ENCODE measurements around the gene FAM161B.
"Not testable (repeated sequence)": the region's sequence is repeated elsewhere in the genome, so short reads cannot be mapped to it uniquely, and the experiment has no call there.

The FAM161B gene

DNA sequence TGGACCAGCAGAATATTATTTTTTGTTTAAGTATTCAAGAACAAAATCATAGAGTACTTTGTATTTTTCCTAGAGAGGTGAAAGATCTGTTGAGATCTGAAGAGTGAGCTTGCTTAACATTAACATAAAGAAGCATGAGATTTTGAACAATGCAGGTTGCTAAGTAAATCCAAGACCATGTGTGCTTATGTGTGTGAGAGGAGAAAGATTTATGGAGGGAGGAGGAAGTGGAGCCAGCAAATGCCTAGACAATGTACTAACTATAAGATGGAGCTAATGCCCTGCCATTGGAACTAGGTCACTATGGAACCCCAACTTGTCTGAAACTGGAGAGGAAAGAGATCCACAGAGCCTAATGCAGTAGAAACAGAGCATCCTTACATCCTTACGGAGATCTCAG, 13.3 kb downstream of the FAM161B start:
- no peak overlapping the region for H3K4me3 ChIP-seq (ENCODE audit: low read length)
- no peaks in the 10 kb centered on the region for H3K4me1 ChIP-seq (ENCODE audit: control insufficient read depth, insufficient read depth, low read length)
- H3K9ac ChIP-seq (ENCODE audit: low read length), result no peak overlapping the region
- H3K27me3 ChIP-seq (ENCODE audit: control insufficient read depth, insufficient read depth, low read length), result no peaks in the 10 kb centered on the region
- H3K36me3 ChIP-seq (ENCODE audit: control insufficient read depth, insufficient read depth, low read length), result no peaks in the 10 kb centered on the region
- H3K9me3 ChIP-seq (ENCODE audit: control insufficient read depth, low read length), result no peaks in the 10 kb centered on the region

DNA sequence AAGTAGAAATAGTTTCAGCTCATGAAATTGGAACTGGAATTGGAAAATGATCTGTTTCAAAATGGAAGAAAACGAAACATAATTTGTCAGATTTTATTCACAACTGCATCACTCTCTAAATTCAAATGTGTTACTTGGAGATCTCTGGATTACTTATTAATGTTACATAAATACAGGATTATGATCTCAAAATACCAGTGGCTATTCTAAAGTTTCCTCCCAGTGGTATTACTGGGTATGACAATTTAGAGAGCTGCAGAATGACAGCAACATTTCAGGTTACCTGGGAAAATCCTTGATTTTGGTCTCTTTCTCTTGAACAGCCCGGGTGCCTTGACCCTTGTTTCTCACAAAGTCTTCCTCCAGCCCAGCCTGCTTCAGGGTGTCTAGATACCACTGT, 14.2 kb downstream of the FAM161B start:
- Histone ChIP-seq H3K9ac (ENCODE audit: low read length) (no peak overlapping the region), H3K27me3 (ENCODE audit: control insufficient read depth, insufficient read depth, low read length) (no peaks in the 10 kb centered on the region), H3K9me3 (ENCODE audit: control insufficient read depth, low read length) (no peaks in the 10 kb centered on the region), H3K36me3 (ENCODE audit: control insufficient read depth, insufficient read depth, low read length) (no peaks in the 10 kb centered on the region), H3K4me1 (ENCODE audit: control insufficient read depth, insufficient read depth, low read length) (no peaks in the 10 kb centered on the region), H3K4me3 (ENCODE audit: low read length) (no peak overlapping the region)

- Histone ChIP-seq H3K27me3 (ENCODE audit: control insufficient read depth, insufficient read depth, low read length) (no peaks in the 10 kb centered on the region), H3K4me1 (ENCODE audit: control insufficient read depth, insufficient read depth, low read length) (no peaks in the 10 kb centered on the region), H3K9me3 (ENCODE audit: control insufficient read depth, low read length) (no peaks in the 10 kb centered on the region), H3K36me3 (ENCODE audit: control insufficient read depth, insufficient read depth, low read length) (peaks cover 6% of the 10 kb centered on the region), H3K4me3 (ENCODE audit: low read length) (no peak overlapping the region), H3K9ac (ENCODE audit: low read length) (no peak overlapping the region)
Measured at GRCh38 chr14:73924337-73924736, 25.6 kb downstream of the FAM161B start.

- H3K9me3 ChIP-seq (ENCODE audit: control insufficient read depth, low read length); H3K9ac ChIP-seq (ENCODE audit: low read length); H3K27me3 ChIP-seq (ENCODE audit: control insufficient read depth, insufficient read depth, low read length); H3K36me3 ChIP-seq (ENCODE audit: control insufficient read depth, insufficient read depth, low read length); H3K4me1 ChIP-seq (ENCODE audit: control insufficient read depth, insufficient read depth, low read length); H3K4me3 ChIP-seq (ENCODE audit: low read length): not testable (repeated sequence)
Measured at GRCh38 chr14:73919457-73919856, 30.4 kb downstream of the FAM161B start.

GRCh38 chr14:73916324-73916723, 33.6 kb downstream of the FAM161B start:
- H3K9me3 ChIP-seq (ENCODE audit: control insufficient read depth, low read length), result no peaks in the 10 kb centered on the region
- no peaks in the 10 kb centered on the region for H3K4me1 ChIP-seq (ENCODE audit: control insufficient read depth, insufficient read depth, low read length)
- H3K9ac ChIP-seq (ENCODE audit: low read length), result no peak overlapping the region
- no peak overlapping the region for H3K4me3 ChIP-seq (ENCODE audit: low read length)
- H3K36me3 ChIP-seq (ENCODE audit: control insufficient read depth, insufficient read depth, low read length), result no peaks in the 10 kb centered on the region
- no peaks in the 10 kb centered on the region for H3K27me3 ChIP-seq (ENCODE audit: control insufficient read depth, insufficient read depth, low read length)

- no peaks in the 10 kb centered on the region for H3K36me3 ChIP-seq (ENCODE audit: control insufficient read depth, insufficient read depth, low read length)
Measured at GRCh38 chr14:73913256-73913655, 36.6 kb downstream of the FAM161B start.

DNA sequence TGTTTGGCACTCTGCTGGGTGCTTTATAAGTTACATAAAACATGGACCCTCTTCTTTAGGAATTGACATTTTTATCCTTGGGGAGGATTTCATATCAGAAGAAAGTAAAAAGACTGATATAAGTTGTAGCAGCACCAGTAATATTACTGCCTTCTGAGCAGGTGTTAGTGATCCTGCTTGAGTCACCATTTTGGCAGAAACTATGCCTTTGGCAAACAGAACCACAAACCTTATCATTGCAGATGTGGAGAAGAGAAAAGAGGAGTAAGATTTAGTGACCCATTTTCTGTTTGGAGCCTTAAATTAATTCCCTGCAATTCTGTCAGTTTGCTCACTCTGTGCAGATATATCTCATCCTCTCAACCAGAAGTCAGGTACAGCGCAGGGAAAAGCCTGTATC, 40.2 kb downstream of the FAM161B start:
- Histone ChIP-seq H3K27me3 (ENCODE audit: control insufficient read depth, insufficient read depth, low read length) (no peaks in the 10 kb centered on the region), H3K36me3 (ENCODE audit: control insufficient read depth, insufficient read depth, low read length) (no peaks in the 10 kb centered on the region), H3K9me3 (ENCODE audit: control insufficient read depth, low read length) (no peaks in the 10 kb centered on the region), H3K4me1 (ENCODE audit: control insufficient read depth, insufficient read depth, low read length) (no peaks in the 10 kb centered on the region), H3K9ac (ENCODE audit: low read length) (no peak overlapping the region), H3K4me3 (ENCODE audit: low read length) (no peak overlapping the region)

More at GRCh38 chr14:73913256-73913655, 36.6 kb downstream of the FAM161B start:
- H3K27me3 ChIP-seq (ENCODE audit: control insufficient read depth, insufficient read depth, low read length), result no peaks in the 10 kb centered on the region
- no peak overlapping the region for H3K4me3 ChIP-seq (ENCODE audit: low read length)
- H3K4me1 ChIP-seq (ENCODE audit: control insufficient read depth, insufficient read depth, low read length), result no peaks in the 10 kb centered on the region
- no peak overlapping the region for H3K9ac ChIP-seq (ENCODE audit: low read length)
- no peaks in the 10 kb centered on the region for H3K9me3 ChIP-seq (ENCODE audit: control insufficient read depth, low read length)

DNA sequence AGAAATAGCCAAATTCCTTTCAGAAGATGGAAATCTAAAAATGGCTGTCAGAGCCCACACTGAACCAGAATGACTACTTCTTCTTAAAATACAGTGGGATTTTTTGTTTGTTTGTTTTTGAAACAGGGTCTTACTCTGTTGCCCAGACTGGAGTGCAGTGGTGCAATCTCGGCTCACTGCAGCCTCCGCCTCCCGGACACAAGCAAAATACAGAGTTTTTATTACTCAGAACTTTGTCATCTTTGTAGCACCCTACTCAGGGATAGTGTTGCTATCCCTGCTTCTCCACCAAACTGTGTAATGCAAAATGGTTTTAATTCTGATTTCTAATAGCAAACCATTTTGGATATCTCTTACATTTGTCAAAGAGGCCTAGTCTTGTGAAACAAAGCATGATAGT, 46.9 kb downstream of the FAM161B start:
- H3K36me3 ChIP-seq (ENCODE audit: control insufficient read depth, insufficient read depth, low read length), result no peaks in the 10 kb centered on the region
- no peak overlapping the region for H3K9ac ChIP-seq (ENCODE audit: low read length)
- no peaks in the 10 kb centered on the region for H3K4me1 ChIP-seq (ENCODE audit: control insufficient read depth, insufficient read depth, low read length)
- H3K4me3 ChIP-seq (ENCODE audit: low read length), result no peak overlapping the region
- no peaks in the 10 kb centered on the region for H3K9me3 ChIP-seq (ENCODE audit: control insufficient read depth, low read length)
- H3K27me3 ChIP-seq (ENCODE audit: control insufficient read depth, insufficient read depth, low read length), result no peaks in the 10 kb centered on the region

DNA sequence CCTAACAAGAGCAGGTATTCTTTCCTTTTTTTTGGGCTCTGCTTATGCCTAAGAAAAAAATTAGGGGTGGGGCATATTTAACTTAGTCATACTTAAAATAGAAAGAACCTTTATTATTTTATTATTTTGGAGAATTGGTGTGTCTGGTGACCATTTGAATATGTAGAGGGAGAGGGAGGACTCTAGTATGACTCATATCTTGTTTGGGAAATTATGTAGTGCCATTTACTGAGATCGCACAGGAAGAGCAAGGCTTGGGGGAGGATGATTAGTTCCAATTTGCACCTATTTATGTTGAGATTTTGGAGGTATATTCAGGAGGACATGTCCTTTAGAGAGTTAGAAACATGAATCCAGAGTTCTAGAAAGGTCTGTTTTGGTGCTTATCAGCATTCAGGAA, 53.4 kb downstream of the FAM161B start:
- Histone ChIP-seq H3K9me3 (ENCODE audit: control insufficient read depth, low read length) (no peaks in the 10 kb centered on the region), H3K36me3 (ENCODE audit: control insufficient read depth, insufficient read depth, low read length) (peaks cover 5% of the 10 kb centered on the region), H3K27me3 (ENCODE audit: control insufficient read depth, insufficient read depth, low read length) (no peaks in the 10 kb centered on the region), H3K4me1 (ENCODE audit: control insufficient read depth, insufficient read depth, low read length) (no peaks in the 10 kb centered on the region), H3K4me3 (ENCODE audit: low read length) (no peak overlapping the region), H3K9ac (ENCODE audit: low read length) (no peak overlapping the region)

DNA sequence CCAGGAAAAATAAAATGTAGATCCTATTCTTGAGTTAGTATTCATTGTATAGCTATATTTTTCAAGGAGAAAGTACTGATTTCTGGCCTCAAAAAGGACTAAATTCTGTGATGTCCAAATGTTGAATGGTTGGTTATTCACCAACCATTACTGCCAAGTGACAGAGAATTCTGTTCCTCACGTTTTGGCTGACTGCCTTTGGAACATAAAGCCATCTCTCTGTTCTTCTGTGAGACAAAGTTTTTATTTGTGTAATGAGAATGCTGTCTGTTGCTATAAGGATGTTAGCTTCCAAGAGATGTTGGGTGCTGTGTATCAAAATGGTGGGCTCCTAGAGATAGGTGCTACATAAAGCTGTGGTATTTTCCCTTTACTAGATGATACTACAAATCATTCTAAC, 54.0 kb downstream of the FAM161B start:
- Histone ChIP-seq H3K27me3 (ENCODE audit: control insufficient read depth, insufficient read depth, low read length) (no peaks in the 10 kb centered on the region), H3K36me3 (ENCODE audit: control insufficient read depth, insufficient read depth, low read length) (peaks cover 5% of the 10 kb centered on the region), H3K4me1 (ENCODE audit: control insufficient read depth, insufficient read depth, low read length) (no peaks in the 10 kb centered on the region), H3K9ac (ENCODE audit: low read length) (no peak overlapping the region), H3K4me3 (ENCODE audit: low read length) (no peak overlapping the region), H3K9me3 (ENCODE audit: control insufficient read depth, low read length) (no peaks in the 10 kb centered on the region)

DNA sequence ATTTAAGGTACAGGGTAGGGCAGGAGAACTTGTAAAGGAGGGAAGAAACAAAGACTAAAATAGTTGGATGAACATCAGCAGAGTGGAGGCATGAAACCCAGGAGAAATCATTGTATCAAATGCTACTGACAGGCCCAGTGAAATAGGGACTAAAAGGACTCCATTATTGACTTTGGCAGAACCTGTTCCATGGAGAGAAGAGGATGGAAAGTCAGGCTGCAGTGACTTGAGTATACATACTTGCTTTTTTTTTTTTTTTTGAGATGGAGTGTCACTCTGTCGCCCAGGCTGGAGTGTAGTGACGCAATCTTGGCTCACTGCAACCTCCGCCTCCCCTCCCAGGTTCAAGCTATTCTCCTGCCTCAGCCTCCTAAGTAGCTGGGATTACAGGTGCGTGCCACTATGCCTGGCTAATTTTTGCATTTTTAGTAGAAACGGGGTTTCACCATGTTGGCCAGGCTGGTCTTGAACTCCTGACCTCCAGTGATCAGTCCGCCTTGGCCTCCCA, 55.7 kb downstream of the FAM161B start:
- not testable (repeated sequence) for H3K9ac ChIP-seq (ENCODE audit: low read length); H3K27me3 ChIP-seq (ENCODE audit: control insufficient read depth, insufficient read depth, low read length); H3K4me3 ChIP-seq (ENCODE audit: low read length); H3K9me3 ChIP-seq (ENCODE audit: control insufficient read depth, low read length); H3K36me3 ChIP-seq (ENCODE audit: control insufficient read depth, insufficient read depth, low read length); H3K4me1 ChIP-seq (ENCODE audit: control insufficient read depth, insufficient read depth, low read length)

GRCh38 chr14:73889376-73889775, 60.5 kb downstream of the FAM161B start:
- H3K36me3 ChIP-seq (ENCODE audit: control insufficient read depth, insufficient read depth, low read length), result no peaks in the 10 kb centered on the region
- no peak overlapping the region for H3K9ac ChIP-seq (ENCODE audit: low read length)
- no peaks in the 10 kb centered on the region for H3K9me3 ChIP-seq (ENCODE audit: control insufficient read depth, low read length)
- H3K27me3 ChIP-seq (ENCODE audit: control insufficient read depth, insufficient read depth, low read length), result no peaks in the 10 kb centered on the region
- peaks cover 9% of the 10 kb centered on the region for H3K4me1 ChIP-seq (ENCODE audit: control insufficient read depth, insufficient read depth, low read length)
- no peak overlapping the region for H3K4me3 ChIP-seq (ENCODE audit: low read length)

DNA sequence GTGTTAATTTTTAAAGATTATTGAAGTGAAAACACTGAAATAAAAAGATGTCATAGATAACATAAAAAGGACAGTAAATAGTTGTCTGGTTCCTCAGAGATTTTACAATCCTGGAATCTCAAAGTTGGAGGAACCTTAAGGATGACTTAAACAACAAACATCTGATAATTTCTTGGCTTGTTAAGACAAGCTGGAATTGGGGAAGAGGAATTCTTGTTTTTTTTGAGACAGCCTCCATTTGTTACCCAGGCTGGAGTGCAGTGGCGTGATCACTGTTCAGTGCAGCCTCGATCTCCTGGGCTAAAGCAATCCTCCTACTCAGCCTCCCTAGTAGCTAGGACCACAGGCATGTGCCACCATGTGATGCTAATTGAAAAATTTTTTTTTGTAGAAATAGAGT, 60.9 kb downstream of the FAM161B start:
- Histone ChIP-seq H3K4me3 (ENCODE audit: low read length) (no peak overlapping the region), H3K9ac (ENCODE audit: low read length) (no peak overlapping the region), H3K9me3 (ENCODE audit: control insufficient read depth, low read length) (no peaks in the 10 kb centered on the region), H3K36me3 (ENCODE audit: control insufficient read depth, insufficient read depth, low read length) (no peaks in the 10 kb centered on the region), H3K4me1 (ENCODE audit: control insufficient read depth, insufficient read depth, low read length) (peaks cover 9% of the 10 kb centered on the region), H3K27me3 (ENCODE audit: control insufficient read depth, insufficient read depth, low read length) (no peaks in the 10 kb centered on the region)
